Measurements from ENCODE around the gene SNX7.

The SNX7 gene

GRCh38 chr1:98692482-98692881 is 31.0 kb downstream of the SNX7 start:
- CTCF ChIA-PET = no interaction called here
- POLR2A ChIA-PET (ENCODE audit: low non-redundant PET) = no interaction called here
- no peak overlapping the region for H3K27ac ChIP-seq
- no peak for TF ChIP-seq CTCF (conservative IDR thresholded peaks at IDR 0.05; ENCODE audit: low read depth)
- DNase-seq (ENCODE audit: low spot score) = no peak

DNA sequence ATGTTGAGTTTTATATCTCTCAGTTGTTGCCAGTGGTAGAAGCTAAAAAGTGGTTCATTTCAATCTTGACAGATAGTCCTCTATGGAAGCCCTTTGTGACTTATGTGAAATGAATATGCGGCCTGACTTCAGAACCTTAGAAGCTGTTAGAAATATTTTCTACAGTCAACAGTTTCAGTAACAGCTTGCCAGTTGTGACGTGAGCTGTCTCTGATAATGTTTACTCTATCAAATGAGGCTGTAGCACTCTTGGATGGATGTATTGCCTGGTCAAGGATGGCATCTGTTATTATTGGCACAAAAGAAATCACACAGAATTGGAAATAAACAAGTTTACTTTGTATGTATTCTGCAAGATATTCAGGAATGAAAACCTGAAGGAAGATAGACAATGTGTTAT is 31.9 kb downstream of the SNX7 start:
- no peak for TF ChIP-seq CTCF (conservative IDR thresholded peaks at IDR 0.05; ENCODE audit: low read depth)
- DNase-seq (ENCODE audit: low spot score) = no peak
- ChIA-PET POLR2A (ENCODE audit: low non-redundant PET) (no interaction called here), CTCF (no interaction called here)
- no peak overlapping the region for H3K27ac ChIP-seq

DNA sequence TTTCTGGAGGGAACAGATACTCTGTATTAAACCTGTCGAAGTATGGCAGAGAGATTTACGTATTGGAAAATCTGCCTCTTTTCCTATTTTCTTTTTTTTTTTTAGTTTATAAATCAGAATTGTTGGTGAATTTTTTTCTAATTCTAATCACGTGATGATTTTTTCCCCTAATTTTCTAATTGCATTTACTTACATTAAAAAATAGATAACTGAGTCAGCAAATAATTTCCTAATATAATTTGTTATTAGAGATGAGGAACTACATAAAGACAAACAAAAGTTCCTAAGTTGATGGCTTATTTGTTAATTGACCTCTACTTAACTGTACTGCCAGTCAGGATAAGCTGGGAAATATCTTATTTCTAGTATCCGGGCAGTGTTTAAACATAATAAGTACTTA is 34.6 kb downstream of the SNX7 start:
- POLR2A ChIA-PET (ENCODE audit: low non-redundant PET) = no interaction called here
- CTCF ChIA-PET = interaction anchor here (0.6 kb wide), 2 partner anchors 1622 to 1961 kb away, joined by 3 to 4 read pairs; no protein-coding TSS in a partner anchor

DNA sequence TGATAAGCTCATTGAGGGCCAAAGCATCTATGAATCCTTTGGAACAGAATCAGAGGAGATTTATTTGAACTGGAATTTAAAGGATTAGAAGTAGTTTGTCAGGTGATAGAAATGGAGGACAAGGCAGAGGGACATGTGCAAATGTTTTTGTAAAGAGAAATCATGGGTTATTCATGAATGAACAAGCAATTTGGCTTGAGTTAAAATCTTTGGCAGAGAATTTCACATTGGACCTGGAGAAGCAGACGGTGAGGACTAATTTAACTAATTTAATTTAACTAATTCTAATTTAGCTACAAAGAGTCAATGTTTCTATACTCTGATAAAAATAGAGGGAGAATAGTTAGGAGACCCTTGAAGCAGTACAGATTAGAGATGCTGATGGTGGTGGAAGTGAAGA is 36.3 kb downstream of the SNX7 start:
- no peak for TF ChIP-seq CTCF (conservative IDR thresholded peaks at IDR 0.05; ENCODE audit: low read depth)
- no peak overlapping the region for H3K27ac ChIP-seq
- ChIA-PET POLR2A (ENCODE audit: low non-redundant PET) (no interaction called here), CTCF (interaction anchor here (0.6 kb wide), 1 partner anchor 324 kb away, joined by 4 read pairs; no protein-coding TSS in a partner anchor)
- DNase-seq (ENCODE audit: low spot score) = no peak

More for the DNA sequence above, 34.6 kb downstream of the SNX7 start:
- H3K27ac ChIP-seq = no peak overlapping the region
- no peak for TF ChIP-seq CTCF (conservative IDR thresholded peaks at IDR 0.05; ENCODE audit: low read depth)
- no peak for DNase-seq (ENCODE audit: low spot score)

GRCh38 chr1:98698625-98699024 is 37.1 kb downstream of the SNX7 start:
- no peak for TF ChIP-seq CTCF (conservative IDR thresholded peaks at IDR 0.05; ENCODE audit: low read depth)
- no peak for DNase-seq (ENCODE audit: low spot score)
- no peak overlapping the region for H3K27ac ChIP-seq
- CTCF ChIA-PET = no interaction called here
- POLR2A ChIA-PET (ENCODE audit: low non-redundant PET) = no interaction called here

DNA sequence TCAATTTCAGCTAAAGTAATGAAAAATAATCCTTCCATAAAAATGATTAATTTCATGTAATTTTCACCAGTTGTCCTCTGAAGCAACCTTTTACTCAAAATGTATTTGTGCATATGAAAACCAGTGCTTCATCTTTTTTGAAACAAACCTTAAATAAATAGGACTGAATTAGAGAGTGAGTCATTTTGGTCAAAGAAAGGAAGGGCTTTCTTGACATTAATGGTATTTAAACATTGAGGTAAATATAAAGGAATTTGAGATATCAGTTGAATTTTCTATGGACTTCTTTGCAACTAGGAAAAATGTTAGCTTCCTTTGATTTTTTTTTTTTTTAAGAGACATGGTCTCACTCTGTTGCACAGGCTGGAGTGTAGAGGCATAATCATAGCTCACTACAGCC is 38.7 kb downstream of the SNX7 start:
- ChIA-PET CTCF (interaction anchor here (0.6 to 0.7 kb wide), 2 partner anchors 20 to 55 kb away, joined by 3 to 6 read pairs; no protein-coding TSS in a partner anchor), POLR2A (ENCODE audit: low non-redundant PET) (no interaction called here)
- DNase-seq (ENCODE audit: low spot score) = no peak
- no peak overlapping the region for H3K27ac ChIP-seq
- no peak for TF ChIP-seq CTCF (conservative IDR thresholded peaks at IDR 0.05; ENCODE audit: low read depth)

- DNase-seq (ENCODE audit: low spot score) = no peak
- no peak overlapping the region for H3K27ac ChIP-seq
- no peak for TF ChIP-seq CTCF (conservative IDR thresholded peaks at IDR 0.05; ENCODE audit: low read depth)
- CTCF ChIA-PET = no interaction called here
- POLR2A ChIA-PET (ENCODE audit: low non-redundant PET) = no interaction called here
Measured at GRCh38 chr1:98702976-98703375, 41.5 kb downstream of the SNX7 start.
